IMR-90 (cell line): ENCODE data around the gene AS3MT. TPM values are rescaled to one million over a fixed set of nuclear protein-coding genes. Genes with fewer than 3 reads are reported as not detected.

Experiments
- ATAC-seq: fragments of 200-7000 bp; cut with Tn5 transposase; 2 replicates; pipeline ENCODE4 v1.9.1; 2020; ENCODE audit warnings: low read depth, mild to moderate bottlenecking, moderate library complexity
- BruUV-seq: library from RNA; stranded (reverse); fragments of 400-500 nt; replicated peaks from 2 replicates; lab custom pipeline; 2021; lab: Mats Ljungman, UMichigan
- CTCF ChIA-PET: fragments of 300-600 bp; formaldehyde crosslinking; extraction: SDS; loops from one replicate; lab custom pipeline; 2021; ENCODE audit warnings: antibody characterized with exemption; lab: Yijun Ruan, JAX
- POLR2A ChIA-PET: fragments of 300-600 bp; sonication (Branson Sonifier 250); formaldehyde crosslinking; loops from one replicate; lab custom pipeline; 2022; ENCODE audit warnings: antibody characterized with exemption; ENCODE audit not compliant: unreplicated experiment; lab: Charles Lee
- DNase-seq: peaks from one replicate; pipeline ENCODE4 v3.0.0; 2013
- H2AFZ ChIP-seq: replicated peaks from 2 replicates; pipeline ENCODE3; 2013; ENCODE audit warnings: low read length, mild to moderate bottlenecking; ENCODE audit not compliant: poor library complexity
- H2AK5ac ChIP-seq: 2 replicates; pipeline ENCODE4 v1.6.1; 2013; ENCODE audit warnings: low read depth, low read length, inconsistent platforms
- H2AK9ac ChIP-seq: replicated peaks from 2 replicates; pipeline ENCODE3; 2013; ENCODE audit warnings: mild to moderate bottlenecking, low read depth, low read length, moderate library complexity; ENCODE audit not compliant: poor library complexity
- H2BK120ac ChIP-seq: 2 replicates; pipeline ENCODE4 v1.6.1; 2013; ENCODE audit warnings: low read depth, low read length, inconsistent platforms
- H2BK15ac ChIP-seq: 3 replicates; pipeline ENCODE4 v1.6.1; 2013; ENCODE audit warnings: low read depth, low read length, inconsistent platforms
- H2BK20ac ChIP-seq: 2 replicates; pipeline ENCODE4 v1.6.1; 2013; ENCODE audit warnings: low read depth, mild to moderate bottlenecking, inconsistent platforms, low read length, moderate library complexity
- H2BK5ac ChIP-seq: 2 replicates; pipeline ENCODE4 v1.6.1; 2013; ENCODE audit warnings: mild to moderate bottlenecking, low read depth, low read length, inconsistent platforms; ENCODE audit not compliant: poor library complexity, severe bottlenecking
- H3K14ac ChIP-seq: replicated peaks from 2 replicates; pipeline ENCODE4 v1.6.1; 2013; ENCODE audit warnings: low read depth, low read length, inconsistent platforms
- H3K18ac ChIP-seq: 2 replicates; pipeline ENCODE4 v1.6.1; 2013; ENCODE audit warnings: low read depth, low read length, control low read depth
- H3K23ac ChIP-seq: 2 replicates; pipeline ENCODE4 v1.6.1; 2013; ENCODE audit warnings: low read depth, low read length, inconsistent platforms
- H3K27ac ChIP-seq: 2 replicates; pipeline ENCODE4 v1.5.1; 2013; ENCODE audit warnings: mild to moderate bottlenecking, control low read depth, low read length; ENCODE audit not compliant: insufficient read depth
- H3K27me3 ChIP-seq: 2 replicates; pipeline ENCODE4 v1.6.1; 2013; ENCODE audit warnings: low read length; ENCODE audit not compliant: control insufficient read depth, insufficient read depth
- H3K36me3 ChIP-seq: 2 replicates; pipeline ENCODE4 v1.6.1; 2013; ENCODE audit warnings: low read length, mixed read lengths; ENCODE audit not compliant: control insufficient read depth, insufficient read depth
- H3K4ac ChIP-seq: 2 replicates; pipeline ENCODE4 v1.6.1; 2013; ENCODE audit warnings: low read depth, low read length, inconsistent platforms
- H3K4me1 ChIP-seq: 2 replicates; pipeline ENCODE4 v1.6.1; 2013; ENCODE audit warnings: low read length, mixed read lengths; ENCODE audit not compliant: control insufficient read depth, insufficient read depth
- H3K4me2 ChIP-seq: 2 replicates; pipeline ENCODE4 v1.6.1; 2013; ENCODE audit warnings: low read depth, mild to moderate bottlenecking, control low read depth, low read length, moderate library complexity
- H3K4me3 ChIP-seq: 2 replicates; pipeline ENCODE4 v1.5.1; 2013; ENCODE audit warnings: low read depth, mild to moderate bottlenecking, control low read depth, low read length, moderate library complexity; ENCODE audit not compliant: insufficient read depth
- H3K56ac ChIP-seq: 2 replicates; pipeline ENCODE4 v1.6.1; 2013; ENCODE audit warnings: low read length, inconsistent platforms; ENCODE audit not compliant: insufficient read depth; ENCODE audit errors: extremely low read depth
- H3K79me1 ChIP-seq, 2 experiments: 2 replicates each; pipeline ENCODE4 v1.6.1; 2013; ENCODE audit warnings: low read length in 2 of 2, inconsistent platforms in 1 of 2, low read depth in 1 of 2
- H3K9ac ChIP-seq: 2 replicates; pipeline ENCODE4 v1.6.1; 2013; ENCODE audit warnings: low read depth, low read length, control low read depth
- H3K9me1 ChIP-seq: 2 replicates; pipeline ENCODE4 v1.6.1; 2013; ENCODE audit warnings: low read length, inconsistent platforms; ENCODE audit not compliant: insufficient read depth
- H3K9me3 ChIP-seq: 2 replicates; pipeline ENCODE4 v1.6.1; 2013; ENCODE audit warnings: low read length; ENCODE audit not compliant: control insufficient read depth, insufficient read depth
- H4K20me1 ChIP-seq: 2 replicates; pipeline ENCODE4 v1.6.1; 2013; ENCODE audit warnings: low read length, inconsistent platforms; ENCODE audit not compliant: insufficient read depth
- H4K5ac ChIP-seq: 2 replicates; pipeline ENCODE4 v1.6.1; 2013; ENCODE audit warnings: mild to moderate bottlenecking, low read depth, low read length, control low read depth
- H4K8ac ChIP-seq, 2 experiments: 2 replicates each; pipeline ENCODE4 v1.6.1; 2013; ENCODE audit warnings: low read depth in 2 of 2, low read length in 2 of 2, control low read depth in 1 of 2, inconsistent platforms in 1 of 2
- H4K91ac ChIP-seq: 2 replicates; pipeline ENCODE4 v1.6.1; 2013; ENCODE audit warnings: low read depth, low read length, inconsistent platforms; ENCODE audit not compliant: insufficient read depth
- BHLHE40 ChIP-seq: fragments of 150-350 bp; IDR thresholded peaks from 2 replicates; pipeline ENCODE4 v1.6.1; 2016; ENCODE audit warnings: mild to moderate bottlenecking, low read depth, low read length
- CEBPB ChIP-seq: IDR thresholded peaks from 2 replicates; pipeline ENCODE4 v1.6.1; 2012; ENCODE audit warnings: low read depth, low read length, improper control_type of control experiment
- CHD1 ChIP-seq: IDR thresholded peaks from 2 replicates; pipeline ENCODE4 v1.6.1; 2012; ENCODE audit warnings: low read depth, low read length, improper control_type of control experiment
- FOS ChIP-seq: fragments of 150-350 bp; IDR thresholded peaks from 2 replicates; pipeline ENCODE4 v1.6.1; 2016; ENCODE audit warnings: low read depth, low read length
- MAFK ChIP-seq: IDR thresholded peaks from 2 replicates; pipeline ENCODE4 v1.6.1; 2012; ENCODE audit warnings: low read depth, low read length, improper control_type of control experiment
- MAZ ChIP-seq: IDR thresholded peaks from 2 replicates; pipeline ENCODE4 v1.6.1; 2012; ENCODE audit warnings: low read depth, mild to moderate bottlenecking, low read length, improper control_type of control experiment, moderate library complexity, borderline replicate concordance
- MXI1 ChIP-seq: IDR thresholded peaks from 2 replicates; pipeline ENCODE4 v1.6.1; 2012; ENCODE audit warnings: low read depth, mild to moderate bottlenecking, low read length, moderate library complexity, borderline replicate concordance
- NFE2L2 ChIP-seq: fragments of 150-350 bp; IDR thresholded peaks from 2 replicates; pipeline ENCODE4 v1.6.1; 2016; ENCODE audit warnings: low read depth, mild to moderate bottlenecking, low read length
- POLR2A ChIP-seq: IDR thresholded peaks from 2 replicates; pipeline ENCODE4 v1.6.1; 2012; ENCODE audit warnings: mild to moderate bottlenecking, low read depth, low read length
- RAD21 ChIP-seq: IDR thresholded peaks from 2 replicates; pipeline ENCODE4 v1.6.1; 2012; ENCODE audit warnings: low read length, improper control_type of control experiment
- RCOR1 ChIP-seq: IDR thresholded peaks from 2 replicates; pipeline ENCODE4 v1.6.1; 2012; ENCODE audit warnings: mild to moderate bottlenecking, low read length, improper control_type of control experiment; ENCODE audit not compliant: insufficient replicate concordance
- RFX5 ChIP-seq: IDR thresholded peaks from 2 replicates; pipeline ENCODE4 v1.8.0; 2012; ENCODE audit warnings: low read depth, mild to moderate bottlenecking, low read length, moderate library complexity
- SMC3 ChIP-seq: fragments of 150-350 bp; IDR thresholded peaks from 2 replicates; pipeline ENCODE4 v1.6.1; 2016; ENCODE audit warnings: low read depth, mild to moderate bottlenecking, antibody characterized with exemption, low read length, moderate library complexity
- WGBS, 2 experiments: methylation state at CpG; one replicate each; pipeline versions ENCODE4 v1.1.5 to v1.1.7; 2013; ENCODE audit warnings: missing lambda C conversion rate in 2 of 2; ENCODE audit not compliant: insufficient read length in 1 of 2; ENCODE audit errors: extremely low coverage in 2 of 2; 5-methylcytosine and 5-hydroxymethylcytosine counted together
- dilution Hi-C: fragments of 300-500 bp; cut with HindIII; formaldehyde crosslinking; loops from one replicate; pipeline ENCODE4 v1.14.3; 2018; ENCODE audit warnings: low sequenced_read_pairs; ENCODE audit not compliant: unreplicated experiment
- in situ Hi-C: fragments of 300-500 bp; cut with MboI; formaldehyde crosslinking; loops from 3 replicates; pipeline ENCODE4 v1.14.3; 2019; ENCODE audit warnings: low sequenced_read_pairs, inconsistent platforms, mixed read lengths
- intact Hi-C: fragments of 100-400 bp; cut with micrococcal nuclease; formaldehyde crosslinking; loops from 2 replicates; pipeline ENCODE4 v1.10.0; 2022
- polyA plus RNA-seq, 3 experiments: library from polyadenylated mRNA; depleted of rRNA; stranded (reverse); fragments of >200 nt; gene quantifications; 2 replicates each; pipeline ENCODE4 v1.2.3, GENCODE V29; 2012; ENCODE audit warnings: low replicate concordance in 1 of 3
- total RNA-seq: library from RNA; depleted of rRNA; stranded (reverse); fragments of >200 nt; gene quantifications from 2 replicates; pipeline ENCODE4 v1.2.3, GENCODE V29; 2012
- TF ChIP-seq, protein P1 (sequence below): fragments of 150-350 bp; IDR thresholded peaks from 2 replicates; pipeline ENCODE4 v1.6.1; 2016; ENCODE audit warnings: low read depth, mild to moderate bottlenecking, low read length, moderate library complexity, borderline replicate concordance
- TF ChIP-seq, protein P2 (sequence below): conservative IDR thresholded peaks from 2 replicates; pipeline ENCODE4 v1.5.1; 2012; ENCODE audit warnings: mild to moderate bottlenecking, low read depth, low read length, improper control_type of control experiment
- TF ChIP-seq, protein P3 (sequence below): fragments of 150-350 bp; IDR thresholded peaks from 2 replicates; pipeline ENCODE4 v1.6.1; 2017; ENCODE audit warnings: mild to moderate bottlenecking, antibody characterized with exemption, low read length, low read depth

The AS3MT gene
- total and polyA plus RNA-seq, 2 of the 4 experiments (the other 2 are of a cell fraction): 2.7 to 3.6 TPM

DNA sequence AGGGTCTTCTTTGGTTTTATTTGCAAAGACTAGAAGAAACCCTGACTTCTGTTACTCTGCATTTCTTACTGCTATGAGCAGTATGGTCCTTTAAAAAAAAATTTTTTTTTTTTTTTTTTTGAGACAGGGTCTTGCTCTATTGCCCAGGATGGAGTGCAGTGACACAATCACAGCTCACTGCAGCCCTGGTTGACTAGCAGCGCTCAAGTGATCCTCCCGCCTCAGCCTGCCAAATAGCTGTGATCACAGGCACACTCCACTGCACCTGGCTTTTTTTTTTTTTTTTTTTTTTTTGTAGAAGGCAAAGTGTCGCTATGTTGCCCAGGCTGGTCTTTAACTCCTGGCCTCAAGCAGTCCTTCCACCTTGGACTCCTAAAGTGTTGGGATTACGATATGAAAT lies 66.2 kb downstream of the AS3MT start:
- Histone ChIP-seq H3K9ac (no peak overlapping the region), H3K23ac (no peak overlapping the region), H3K18ac (no peak overlapping the region), H2AK5ac (no peak overlapping the region), H3K4ac (no peak overlapping the region), H2BK15ac (no peak overlapping the region), H2BK20ac (no peak overlapping the region), H3K36me3 (peaks cover 1% of the 10 kb centered on the region; the same call in 1 of the 2 replicates), H4K5ac (no peak overlapping the region), H3K9me3 (no peaks in the 10 kb centered on the region; the same call in 1 of the 2 replicates), H2BK120ac (no peak overlapping the region), H4K20me1 (peaks cover 7% of the 10 kb centered on the region; the same call in 1 of the 2 replicates), H2AK9ac (no peak overlapping the region), H3K79me1 (peaks cover 25 to 72% of the 10 kb centered on the region in 2 experiments), H3K27ac (no peak overlapping the region), H3K14ac (no peak overlapping the region), H3K4me1 (no peaks in the 10 kb centered on the region), H3K4me2 (no peak overlapping the region), H3K27me3 (no peaks in the 10 kb centered on the region), H2AFZ (no peak overlapping the region), H2BK5ac (no peak overlapping the region), H4K8ac (no peak overlapping the region), H3K9me1 (no peaks in the 10 kb centered on the region; the same call in 1 of the 2 replicates), H4K91ac (no peak overlapping the region), H3K56ac (no peak overlapping the region), H3K4me3 (no peak overlapping the region)
- ChIA-PET POLR2A (no interaction called here), CTCF (interaction anchor here (1.0 kb wide), 1 partner anchor 10 kb away, joined by 4 read pairs; no protein-coding TSS in a partner anchor)
- ATAC-seq (no peak), DNase-seq (no peak)
- TF ChIP-seq, protein P1, sequence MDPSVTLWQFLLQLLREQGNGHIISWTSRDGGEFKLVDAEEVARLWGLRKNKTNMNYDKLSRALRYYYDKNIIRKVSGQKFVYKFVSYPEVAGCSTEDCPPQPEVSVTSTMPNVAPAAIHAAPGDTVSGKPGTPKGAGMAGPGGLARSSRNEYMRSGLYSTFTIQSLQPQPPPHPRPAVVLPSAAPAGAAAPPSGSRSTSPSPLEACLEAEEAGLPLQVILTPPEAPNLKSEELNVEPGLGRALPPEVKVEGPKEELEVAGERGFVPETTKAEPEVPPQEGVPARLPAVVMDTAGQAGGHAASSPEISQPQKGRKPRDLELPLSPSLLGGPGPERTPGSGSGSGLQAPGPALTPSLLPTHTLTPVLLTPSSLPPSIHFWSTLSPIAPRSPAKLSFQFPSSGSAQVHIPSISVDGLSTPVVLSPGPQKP: no peak
- TF ChIP-seq MAZ (no peak), RCOR1 (no peak), MAFK (no peak), CEBPB (no peak), RFX5 (no peak), SMC3 (no peak), NFE2L2 (no peak), FOS (no peak), POLR2A (no peak), CHD1 (no peak), MXI1 (no peak), RAD21 (no peak), BHLHE40 (no peak)
- TF ChIP-seq, protein P2, sequence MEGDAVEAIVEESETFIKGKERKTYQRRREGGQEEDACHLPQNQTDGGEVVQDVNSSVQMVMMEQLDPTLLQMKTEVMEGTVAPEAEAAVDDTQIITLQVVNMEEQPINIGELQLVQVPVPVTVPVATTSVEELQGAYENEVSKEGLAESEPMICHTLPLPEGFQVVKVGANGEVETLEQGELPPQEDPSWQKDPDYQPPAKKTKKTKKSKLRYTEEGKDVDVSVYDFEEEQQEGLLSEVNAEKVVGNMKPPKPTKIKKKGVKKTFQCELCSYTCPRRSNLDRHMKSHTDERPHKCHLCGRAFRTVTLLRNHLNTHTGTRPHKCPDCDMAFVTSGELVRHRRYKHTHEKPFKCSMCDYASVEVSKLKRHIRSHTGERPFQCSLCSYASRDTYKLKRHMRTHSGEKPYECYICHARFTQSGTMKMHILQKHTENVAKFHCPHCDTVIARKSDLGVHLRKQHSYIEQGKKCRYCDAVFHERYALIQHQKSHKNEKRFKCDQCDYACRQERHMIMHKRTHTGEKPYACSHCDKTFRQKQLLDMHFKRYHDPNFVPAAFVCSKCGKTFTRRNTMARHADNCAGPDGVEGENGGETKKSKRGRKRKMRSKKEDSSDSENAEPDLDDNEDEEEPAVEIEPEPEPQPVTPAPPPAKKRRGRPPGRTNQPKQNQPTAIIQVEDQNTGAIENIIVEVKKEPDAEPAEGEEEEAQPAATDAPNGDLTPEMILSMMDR: no peak
- TF ChIP-seq, protein P3, sequence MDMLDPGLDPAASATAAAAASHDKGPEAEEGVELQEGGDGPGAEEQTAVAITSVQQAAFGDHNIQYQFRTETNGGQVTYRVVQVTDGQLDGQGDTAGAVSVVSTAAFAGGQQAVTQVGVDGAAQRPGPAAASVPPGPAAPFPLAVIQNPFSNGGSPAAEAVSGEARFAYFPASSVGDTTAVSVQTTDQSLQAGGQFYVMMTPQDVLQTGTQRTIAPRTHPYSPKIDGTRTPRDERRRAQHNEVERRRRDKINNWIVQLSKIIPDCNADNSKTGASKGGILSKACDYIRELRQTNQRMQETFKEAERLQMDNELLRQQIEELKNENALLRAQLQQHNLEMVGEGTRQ: no peak
- dilution Hi-C loops (no loop called here), in situ Hi-C loops (no loop called here), intact Hi-C loops (no loop called here)
- no CpG with 5 or more reads among the region's 4 CpGs for WGBS, 2 experiments
- no TSS peak for BruUV-seq
